HCT116 (cell line): ENCODE results near the gene PLCB1. TPM values are rescaled to one million over a fixed set of nuclear protein-coding genes. Genes with fewer than 3 reads are reported as not detected.

Experiments used
- ATAC-seq: fragments of 200-7000 bp; cut with Tn5 transposase; 2 replicates; pipeline ENCODE4 v1.9.1; 2020; ENCODE audit warnings: mild to moderate bottlenecking, moderate library complexity
- BruUV-seq: library from RNA; stranded (reverse); fragments of 400-500 nt; replicated peaks from 2 replicates; lab custom pipeline; 2021; lab: Mats Ljungman, UMichigan
- CTCF ChIA-PET: fragments of 300-600 bp; sonication (Branson Sonifier 250); formaldehyde crosslinking; loops from one replicate; lab custom pipeline; 2021; ENCODE audit warnings: antibody characterized with exemption; lab: Charles Lee
- POLR2A ChIA-PET: fragments of 300-600, 350-600 bp; sonication (Branson Sonifier 250); formaldehyde crosslinking; loops from one replicate; lab custom pipeline; 2021; ENCODE audit warnings: antibody characterized with exemption; lab: Charles Lee
- RAD21 ChIA-PET, 2 experiments: fragments of 300-600 bp; sonication (Branson Sonifier 250); formaldehyde crosslinking; loops; one replicate each; lab custom pipeline; 2023; ENCODE audit warnings: low total read pairs in 2 of 2; ENCODE audit not compliant: uncharacterized antibody in 2 of 2, unreplicated experiment in 2 of 2, low non-redundant PET in 1 of 2; lab: Charles Lee
- DNase-seq: peaks from one replicate; pipeline ENCODE4 v3.0.0-alpha.2; 2010; ENCODE audit warnings: low read depth, low spot score
- H2AFZ ChIP-seq: fragments of 200-600 bp; shearing (Covaris generic), sonication (generic); 2 replicates; pipeline ENCODE4 v1.6.1; 2017; ENCODE audit warnings: low read depth, mixed run types, mixed read lengths, antibody characterized with exemption, low read length; ENCODE audit not compliant: poor library complexity, severe bottlenecking
- H3K27ac ChIP-seq: 2 replicates; pipeline ENCODE4 v1.5.1; 2012; ENCODE audit warnings: low read depth, low read length
- H3K27me3 ChIP-seq: fragments of 200-600 bp; sonication (generic); 2 replicates; pipeline ENCODE4 v1.6.1; 2016; ENCODE audit warnings: mixed run types, low read length, mixed read lengths; ENCODE audit not compliant: insufficient read depth
- H3K36me3 ChIP-seq, 2 experiments: fragments of 200-500 bp in 1 of 2; fragments of 200-600 bp in 1 of 2; sonication (Bioruptor generic) in 1 of 2; sonication (generic) in 1 of 2; 2 replicates each; pipeline versions ENCODE4 v1.5.1 to v1.6.1; 2014 to 2016; ENCODE audit warnings: low read length in 2 of 2, inconsistent platforms in 1 of 2, mixed read lengths in 1 of 2, mixed run types in 1 of 2; ENCODE audit not compliant: insufficient read depth in 2 of 2, control insufficient read depth in 1 of 2
- H3K4me1 ChIP-seq, 2 experiments: fragments of 200-600 bp in 1 of 2; sonication (generic) in 1 of 2; 2 replicates each; pipeline versions ENCODE4 v1.5.1 to v1.6.1; 2012 to 2017; ENCODE audit warnings: low read length in 2 of 2, inconsistent platforms in 1 of 2, mild to moderate bottlenecking in 1 of 2, mixed read lengths in 1 of 2, mixed run types in 1 of 2, moderate library complexity in 1 of 2; ENCODE audit not compliant: insufficient read depth in 2 of 2, control insufficient read depth in 1 of 2
- H3K4me2 ChIP-seq: fragments of 200-600 bp; sonication (generic); 2 replicates; pipeline ENCODE4 v1.6.1; 2017; ENCODE audit warnings: mixed run types, low read length, mixed read lengths
- H3K4me3 ChIP-seq, 2 experiments: fragments of 200-600 bp in 1 of 2; sonication (generic) in 1 of 2; replicated peaks in 1 of 2; 2 replicates each; pipeline ENCODE4 v1.5.1; 2011 to 2016; ENCODE audit warnings: low read length in 2 of 2, control low read depth in 1 of 2, low read depth in 1 of 2, mild to moderate bottlenecking in 1 of 2, mixed read lengths in 1 of 2, mixed run types in 1 of 2
- H3K79me2 ChIP-seq: fragments of 200-600 bp; sonication (generic); 2 replicates; pipeline ENCODE4 v1.6.1; 2017; ENCODE audit warnings: mild to moderate bottlenecking, mixed run types, low read length, moderate library complexity, mixed read lengths; ENCODE audit not compliant: insufficient read depth
- H3K9ac ChIP-seq: fragments of 200-600 bp; sonication (generic); 2 replicates; pipeline ENCODE4 v1.6.1; 2016; ENCODE audit warnings: low read length, mixed read lengths
- H3K9me2 ChIP-seq: fragments of 200-600 bp; sonication (generic), shearing (Covaris generic); 2 replicates; pipeline ENCODE4 v1.6.1; 2017; ENCODE audit warnings: mixed run types, mild to moderate bottlenecking, moderate library complexity; ENCODE audit not compliant: insufficient read depth
- H3K9me3 ChIP-seq, 2 experiments: fragments of 200-500 bp in 1 of 2; fragments of 200-600 bp in 1 of 2; sonication (Bioruptor generic) in 1 of 2; sonication (generic) in 1 of 2; 2 replicates each; pipeline ENCODE4 v1.6.1; 2014 to 2017; ENCODE audit warnings: low read length in 2 of 2, mixed read lengths in 2 of 2, inconsistent platforms in 1 of 2, low read depth in 1 of 2, mild to moderate bottlenecking in 1 of 2, mixed run types in 1 of 2, moderate library complexity in 1 of 2; ENCODE audit not compliant: control insufficient read depth in 1 of 2, insufficient read depth in 1 of 2
- H4K20me1 ChIP-seq: fragments of 200-600 bp; sonication (generic), shearing (Covaris generic); 2 replicates; pipeline ENCODE4 v1.6.1; 2017; ENCODE audit warnings: mixed run types, mild to moderate bottlenecking, moderate library complexity; ENCODE audit not compliant: insufficient read depth
- intact Hi-C: fragments of 100-400 bp; cut with micrococcal nuclease; formaldehyde crosslinking; loops from 2 replicates; pipeline ENCODE4 v1.10.0; 2022
- total RNA-seq: library from RNA; stranded (reverse); gene quantifications from one replicate; pipeline ENCODE4 v1.2.1, GENCODE V29; 2021; ENCODE audit not compliant: unreplicated experiment
- TF ChIP-seq, protein P1 (sequence below), 3 experiments: fragments of 200-600 bp in 1 of 3; sonication (generic) in 1 of 3; IDR thresholded peaks in 2 of 3; conservative IDR thresholded peaks in 1 of 3; 2 replicates each; pipeline ENCODE4 v1.5.1; 2012 to 2017; ENCODE audit warnings: low read depth in 2 of 3, low read length in 2 of 3, antibody characterized with exemption in 1 of 3, borderline replicate concordance in 1 of 3, control low read depth in 1 of 3, mild to moderate bottlenecking in 1 of 3, mixed read lengths in 1 of 3, mixed run types in 1 of 3, moderate library complexity in 1 of 3; ENCODE audit not compliant: insufficient read depth in 1 of 3
- TF ChIP-seq, protein P2 (sequence below): IDR thresholded peaks from 2 replicates; pipeline ENCODE4 v1.6.1; 2012; ENCODE audit warnings: low read depth

The PLCB1 gene
- total RNA-seq, 1 experiment from 2014 or later = 15.8 TPM

DNA sequence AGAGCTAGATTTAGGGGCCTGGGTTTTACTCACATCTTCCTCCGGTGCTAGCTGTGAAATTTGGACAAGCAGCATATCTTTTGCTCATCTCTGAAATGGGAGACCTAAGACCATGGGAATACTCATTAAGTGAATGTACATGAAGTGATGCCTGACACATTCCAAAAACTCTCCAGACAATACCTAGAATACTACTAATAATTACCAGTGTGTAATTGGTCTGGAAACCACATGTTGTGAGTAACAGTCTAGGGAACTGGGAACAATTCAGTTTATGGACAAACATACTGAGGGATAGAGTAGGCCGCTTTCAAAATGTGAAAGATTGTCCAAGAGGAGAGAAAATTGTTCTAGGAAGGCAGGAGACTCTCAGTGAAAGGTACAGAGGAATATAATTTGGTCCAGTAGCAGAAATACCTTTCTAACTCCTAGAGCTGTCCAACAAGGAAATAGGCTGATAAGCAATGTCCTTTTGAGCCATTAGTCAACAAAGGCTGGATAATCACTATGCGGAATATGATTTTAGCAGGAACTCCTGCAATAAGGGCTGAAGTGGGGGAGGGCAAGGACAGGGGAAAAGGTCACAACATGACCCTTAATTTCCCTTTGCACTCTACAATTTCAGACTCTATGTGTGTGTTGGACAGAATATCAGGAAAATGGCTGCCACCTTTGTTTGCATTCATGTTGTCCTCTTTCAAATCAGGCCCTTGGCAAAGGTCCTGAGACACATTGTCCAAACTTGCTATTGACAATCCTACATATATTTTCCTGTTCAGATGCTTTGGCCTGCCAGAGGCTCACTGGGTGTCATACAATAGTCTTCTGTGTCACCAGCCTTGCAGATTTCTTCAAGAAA lies 315.4 kb downstream of the PLCB1 start:
- intact Hi-C loops = no loop called here
- no peaks in the 10 kb centered on the region for H3K9me3 ChIP-seq
- H3K36me3 ChIP-seq = no peaks in the 10 kb centered on the region
- ATAC-seq (no peak), DNase-seq (no peak)
- no TSS peak for BruUV-seq
- H3K4me3 ChIP-seq = no peak overlapping the region
- ChIA-PET POLR2A (no interaction called here), CTCF (interaction anchor here (1.3 kb wide), 1 partner anchor 511 kb away, joined by 3 read pairs; no protein-coding TSS in a partner anchor), RAD21 (no interaction called here)
- H3K4me2 ChIP-seq = no peak overlapping the region
- TF ChIP-seq, protein P1, sequence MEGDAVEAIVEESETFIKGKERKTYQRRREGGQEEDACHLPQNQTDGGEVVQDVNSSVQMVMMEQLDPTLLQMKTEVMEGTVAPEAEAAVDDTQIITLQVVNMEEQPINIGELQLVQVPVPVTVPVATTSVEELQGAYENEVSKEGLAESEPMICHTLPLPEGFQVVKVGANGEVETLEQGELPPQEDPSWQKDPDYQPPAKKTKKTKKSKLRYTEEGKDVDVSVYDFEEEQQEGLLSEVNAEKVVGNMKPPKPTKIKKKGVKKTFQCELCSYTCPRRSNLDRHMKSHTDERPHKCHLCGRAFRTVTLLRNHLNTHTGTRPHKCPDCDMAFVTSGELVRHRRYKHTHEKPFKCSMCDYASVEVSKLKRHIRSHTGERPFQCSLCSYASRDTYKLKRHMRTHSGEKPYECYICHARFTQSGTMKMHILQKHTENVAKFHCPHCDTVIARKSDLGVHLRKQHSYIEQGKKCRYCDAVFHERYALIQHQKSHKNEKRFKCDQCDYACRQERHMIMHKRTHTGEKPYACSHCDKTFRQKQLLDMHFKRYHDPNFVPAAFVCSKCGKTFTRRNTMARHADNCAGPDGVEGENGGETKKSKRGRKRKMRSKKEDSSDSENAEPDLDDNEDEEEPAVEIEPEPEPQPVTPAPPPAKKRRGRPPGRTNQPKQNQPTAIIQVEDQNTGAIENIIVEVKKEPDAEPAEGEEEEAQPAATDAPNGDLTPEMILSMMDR (IDR thresholded peaks at IDR 0.05 in 2 of 3, conservative IDR thresholded peaks at IDR 0.05 in 1 of 3; ENCODE audit: borderline replicate concordance in 1 of 3, insufficient read depth in 1 of 3, low read depth in 2 of 3, low read length in 2 of 3) = no peak
- TF ChIP-seq, protein P2, sequence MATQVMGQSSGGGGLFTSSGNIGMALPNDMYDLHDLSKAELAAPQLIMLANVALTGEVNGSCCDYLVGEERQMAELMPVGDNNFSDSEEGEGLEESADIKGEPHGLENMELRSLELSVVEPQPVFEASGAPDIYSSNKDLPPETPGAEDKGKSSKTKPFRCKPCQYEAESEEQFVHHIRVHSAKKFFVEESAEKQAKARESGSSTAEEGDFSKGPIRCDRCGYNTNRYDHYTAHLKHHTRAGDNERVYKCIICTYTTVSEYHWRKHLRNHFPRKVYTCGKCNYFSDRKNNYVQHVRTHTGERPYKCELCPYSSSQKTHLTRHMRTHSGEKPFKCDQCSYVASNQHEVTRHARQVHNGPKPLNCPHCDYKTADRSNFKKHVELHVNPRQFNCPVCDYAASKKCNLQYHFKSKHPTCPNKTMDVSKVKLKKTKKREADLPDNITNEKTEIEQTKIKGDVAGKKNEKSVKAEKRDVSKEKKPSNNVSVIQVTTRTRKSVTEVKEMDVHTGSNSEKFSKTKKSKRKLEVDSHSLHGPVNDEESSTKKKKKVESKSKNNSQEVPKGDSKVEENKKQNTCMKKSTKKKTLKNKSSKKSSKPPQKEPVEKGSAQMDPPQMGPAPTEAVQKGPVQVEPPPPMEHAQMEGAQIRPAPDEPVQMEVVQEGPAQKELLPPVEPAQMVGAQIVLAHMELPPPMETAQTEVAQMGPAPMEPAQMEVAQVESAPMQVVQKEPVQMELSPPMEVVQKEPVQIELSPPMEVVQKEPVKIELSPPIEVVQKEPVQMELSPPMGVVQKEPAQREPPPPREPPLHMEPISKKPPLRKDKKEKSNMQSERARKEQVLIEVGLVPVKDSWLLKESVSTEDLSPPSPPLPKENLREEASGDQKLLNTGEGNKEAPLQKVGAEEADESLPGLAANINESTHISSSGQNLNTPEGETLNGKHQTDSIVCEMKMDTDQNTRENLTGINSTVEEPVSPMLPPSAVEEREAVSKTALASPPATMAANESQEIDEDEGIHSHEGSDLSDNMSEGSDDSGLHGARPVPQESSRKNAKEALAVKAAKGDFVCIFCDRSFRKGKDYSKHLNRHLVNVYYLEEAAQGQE = peak; percentile 9; the same call in 1 of the 2 replicates
- no peaks in the 10 kb centered on the region for H3K79me2 ChIP-seq
- H3K4me1 ChIP-seq = no peaks in the 10 kb centered on the region
- H3K9ac ChIP-seq = no peak overlapping the region
- no peak overlapping the region for H3K27ac ChIP-seq
- H4K20me1 ChIP-seq = no peaks in the 10 kb centered on the region
- no peak overlapping the region for H2AFZ ChIP-seq
- H3K27me3 ChIP-seq = no peaks in the 10 kb centered on the region
- H3K9me2 ChIP-seq = no peaks in the 10 kb centered on the region
